ENCODE data around the gene WDR70. TPM values are rescaled to one million over a fixed set of nuclear protein-coding genes. Genes with fewer than 3 reads are reported as not detected.

WDR70 gene
- total and polyA plus RNA-seq, 2 of the 8 experiments (the other 6 are each of a cell fraction or from before 2014, with no cell fraction given), result 10.6 to 37.4 TPM

DNA sequence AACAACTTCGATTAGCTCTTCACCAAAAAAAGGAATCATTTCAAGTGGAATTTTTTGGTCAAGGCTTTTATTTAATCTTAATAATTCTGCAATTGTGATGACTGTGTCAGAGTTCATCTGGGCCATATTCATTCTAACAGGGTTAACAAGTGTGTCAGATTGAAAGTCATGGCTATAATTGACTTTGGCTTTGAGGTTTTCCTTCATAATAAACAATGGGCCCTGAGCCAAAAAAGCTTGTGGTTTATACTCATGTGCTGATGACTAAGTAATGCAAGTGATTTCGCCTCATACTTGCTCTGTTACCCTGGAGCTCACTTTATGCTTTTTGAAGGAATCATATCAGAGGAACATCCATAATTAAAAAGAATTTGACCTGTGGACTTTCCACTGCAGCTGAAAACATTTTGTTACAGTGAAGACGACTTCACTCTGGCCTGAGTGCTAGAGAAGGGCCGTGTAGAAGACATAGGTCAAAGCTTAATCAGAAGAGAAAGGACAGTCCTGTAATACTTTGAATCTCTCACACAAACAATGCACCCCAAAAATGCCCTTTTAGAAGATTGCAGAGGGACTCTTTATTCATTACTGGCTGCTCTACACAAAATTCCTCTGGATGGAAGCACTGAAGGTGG lies 359.1 kb downstream of the WDR70 start:
- H3K4me2 ChIP-seq (ENCODE audit: insufficient read depth in 1 of 2, low read depth in 2 of 2, low read length in 2 of 2), result no peak overlapping the region
- CTCF ChIA-PET (ENCODE audit: partially characterized antibody), result interaction anchor here (1.0 to 15.5 kb wide), 5 partner anchors 13 to 455 kb away, joined by 3 to 113 read pairs (median 3); no protein-coding TSS in a partner anchor
- TF ChIP-seq SIN3A (conservative IDR thresholded peaks at IDR 0.05 in 1 of 2, IDR thresholded peaks at IDR 0.05 in 1 of 2; ENCODE audit: low read depth in 1 of 2, low read length in 2 of 2), result no peak
- TF ChIP-seq BACH1 (IDR thresholded peaks at IDR 0.05; ENCODE audit: low read length), result no peak
- TF ChIP-seq SP2 (IDR thresholded peaks at IDR 0.05; ENCODE audit: low read length), result no peak
- TF ChIP-seq EP300 (IDR thresholded peaks at IDR 0.05; ENCODE audit: borderline replicate concordance in 1 of 2, low read depth in 2 of 2, low read length in 2 of 2), result no peak
- TF ChIP-seq, protein P1, sequence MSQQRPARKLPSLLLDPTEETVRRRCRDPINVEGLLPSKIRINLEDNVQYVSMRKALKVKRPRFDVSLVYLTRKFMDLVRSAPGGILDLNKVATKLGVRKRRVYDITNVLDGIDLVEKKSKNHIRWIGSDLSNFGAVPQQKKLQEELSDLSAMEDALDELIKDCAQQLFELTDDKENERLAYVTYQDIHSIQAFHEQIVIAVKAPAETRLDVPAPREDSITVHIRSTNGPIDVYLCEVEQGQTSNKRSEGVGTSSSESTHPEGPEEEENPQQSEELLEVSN (IDR thresholded peaks at IDR 0.05), result no peak
- TF ChIP-seq SIX5 (IDR thresholded peaks at IDR 0.05; ENCODE audit: low read depth, low read length), result no peak
- no peak for TF ChIP-seq POLR2AphosphoS5 (IDR thresholded peaks at IDR 0.05; ENCODE audit: low read depth, low read length)
- no peak for TF ChIP-seq MAFK (IDR thresholded peaks at IDR 0.05; ENCODE audit: low read depth, low read length)
- no peak for TF ChIP-seq JUN (IDR thresholded peaks at IDR 0.05; ENCODE audit: low read depth, low read length)
- TF ChIP-seq, protein P2, sequence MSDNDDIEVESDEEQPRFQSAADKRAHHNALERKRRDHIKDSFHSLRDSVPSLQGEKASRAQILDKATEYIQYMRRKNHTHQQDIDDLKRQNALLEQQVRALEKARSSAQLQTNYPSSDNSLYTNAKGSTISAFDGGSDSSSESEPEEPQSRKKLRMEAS (IDR thresholded peaks at IDR 0.05), result no peak
- no peak for TF ChIP-seq NANOG (IDR thresholded peaks at IDR 0.05; ENCODE audit: insufficient read depth, low read depth, low read length, poor library complexity, severe bottlenecking)
- TF ChIP-seq RBBP5 (IDR thresholded peaks at IDR 0.05; ENCODE audit: borderline replicate concordance, low read depth, low read length), result no peak

More for the DNA sequence above, 359.1 kb downstream of the WDR70 start:
- H2BK20ac ChIP-seq (ENCODE audit: low read length), result no peak overlapping the region
- H3K4ac ChIP-seq (replicated peaks; ENCODE audit: insufficient read length, low read depth, low read length), result no peak overlapping the region
- H3K14ac ChIP-seq (ENCODE audit: insufficient read length), result no peak overlapping the region
- POLR2A ChIA-PET (ENCODE audit: partially characterized antibody), result no interaction called here
- H4K8ac ChIP-seq (ENCODE audit: extremely low read depth, insufficient read depth, low read length), result no peak overlapping the region
- H3K27ac ChIP-seq (ENCODE audit: low read depth, low read length), result no peak overlapping the region
- peaks cover 0 to 5% of the 10 kb centered on the region in 2 experiments; a peak in 1 of 4 replicates for H3K9me3 ChIP-seq (ENCODE audit: insufficient read depth in 2 of 2, low read depth in 1 of 2, low read length in 1 of 2)
- no peak overlapping the region for H2AK5ac ChIP-seq (ENCODE audit: low read depth, low read length)
- no peak overlapping the region for H2BK12ac ChIP-seq (ENCODE audit: low read depth, low read length)
- H3K79me1 ChIP-seq (ENCODE audit: low read depth, low read length), result no peaks in the 10 kb centered on the region
- H3K23me2 ChIP-seq (ENCODE audit: low read depth, low read length), result no peaks in the 10 kb centered on the region
- no peak overlapping the region for H4K91ac ChIP-seq (replicated peaks; ENCODE audit: insufficient read length, low read length)
- no peak for DNase-seq (ENCODE audit: low read depth in 1 of 2, low spot score in 2 of 2)
- H3K56ac ChIP-seq (replicated peaks; ENCODE audit: insufficient read length, low read depth, low read length), result no peak overlapping the region
- WGBS, 2 experiments (ENCODE audit: extremely low coverage in 1 of 2, insufficient coverage in 1 of 2, insufficient read length in 1 of 2, insufficient replicate concordance in 2 of 2, low coverage in 1 of 2, low lambda C conversion rate in 2 of 2, missing lambda C conversion rate in 1 of 2), result 91% methylated on average over 4 of the region's 4 CpGs; no CpG with 5 or more reads in 1 of the 2 experiments
- no peak overlapping the region for H3K9ac ChIP-seq (replicated peaks in 1 of 4; ENCODE audit: extremely low read depth in 1 of 4, low read depth in 3 of 4, low read length in 3 of 4)
- H3K18ac ChIP-seq (ENCODE audit: extremely low read depth, low read length), result no peak overlapping the region
- H3K4me1 ChIP-seq (replicated peaks in 1 of 4; ENCODE audit: control insufficient read depth in 3 of 4, insufficient read depth in 4 of 4, low read length in 3 of 4), result no peaks in the 10 kb centered on the region
- no peak overlapping the region for H3K23ac ChIP-seq (ENCODE audit: insufficient read length)
- H2BK15ac ChIP-seq (ENCODE audit: low read length), result no peak overlapping the region
- H4K20me1 ChIP-seq (replicated peaks in 1 of 2; ENCODE audit: control insufficient read depth in 1 of 2, insufficient read depth in 2 of 2, low read length in 2 of 2), result no peaks in the 10 kb centered on the region
- no peaks in the 10 kb centered on the region for H3K79me2 ChIP-seq (ENCODE audit: control insufficient read depth in 1 of 2, insufficient read depth in 2 of 2, low read length in 2 of 2)
- no peak overlapping the region for H3K4me3 ChIP-seq (ENCODE audit: extremely low read depth in 1 of 4, insufficient read depth in 2 of 4, low read depth in 3 of 4, low read length in 4 of 4)
- no peak overlapping the region for H2BK5ac ChIP-seq (ENCODE audit: low read depth, low read length)
- no peak for FAIRE-seq
- H2AFZ ChIP-seq (ENCODE audit: low read length), result no peak overlapping the region
- H3K36me3 ChIP-seq (ENCODE audit: control insufficient read depth in 2 of 4, insufficient read depth in 4 of 4, low read length in 3 of 4), result no peaks in the 10 kb centered on the region
- no peak overlapping the region for H2BK120ac ChIP-seq (replicated peaks; ENCODE audit: low read depth, low read length)
- no peak overlapping the region for H4K5ac ChIP-seq (ENCODE audit: insufficient read length, low read depth, low read length)
- H3K27me3 ChIP-seq (replicated peaks in 1 of 4; ENCODE audit: control insufficient read depth in 3 of 4, extremely low read depth in 1 of 4, insufficient read depth in 3 of 4, low read length in 3 of 4), result no peaks in the 10 kb centered on the region
